NCI-H69 (cell line): ENCODE measurements around the gene PLAU.
"Not testable (repeated sequence)": the region's sequence is repeated elsewhere in the genome, so short reads cannot be mapped to it uniquely, and the experiment has no call there.

ENCODE experiments used
- DNase-seq: peaks from one replicate; lab custom pipeline; 2025; lab: John Stamatoyannopoulos, UW

Gene PLAU

GRCh38 chr10:73898730-73899410, 12.1 kb upstream of the PLAU start:
- DNase-seq: no peak

GRCh38 chr10:73899423-73899822, 11.5 kb upstream of the PLAU start:
- DNase-seq: no peak

- no peak for DNase-seq
Observed at GRCh38 chr10:73900064-73900463, 10.9 kb upstream of the PLAU start.

- no peak for DNase-seq
Observed at GRCh38 chr10:73901261-73901660, 9.7 kb upstream of the PLAU start.

- no peak for DNase-seq
Observed at GRCh38 chr10:73902351-73902750, 8.6 kb upstream of the PLAU start.

GRCh38 chr10:73905256-73906020, 5.5 kb upstream of the PLAU start:
- peak; percentile 69 for DNase-seq

- peak; percentile 57 for DNase-seq
Observed at GRCh38 chr10:73906524-73907447, 4.1 kb upstream of the PLAU start.

- DNase-seq: peak; percentile 3
Observed at GRCh38 chr10:73907841-73908517, 3.0 kb upstream of the PLAU start.

- peak; percentile 43 for DNase-seq
Observed at GRCh38 chr10:73908853-73909539, 1.9 kb upstream of the PLAU start.

- no peak for DNase-seq
Observed at GRCh38 chr10:73909540-73910115, 1.3 kb upstream of the PLAU start.

GRCh38 chr10:73910401-73910763, 550 bp upstream of the PLAU start:
- DNase-seq: no peak

GRCh38 chr10:73911553-73912004, 647 bp downstream of the PLAU start:
- DNase-seq: no peak

- no peak for DNase-seq
Observed at GRCh38 chr10:73914036-73914435, 3.1 kb downstream of the PLAU start.

GRCh38 chr10:73915206-73915851, 4.4 kb downstream of the PLAU start:
- DNase-seq: no peak

GRCh38 chr10:73916761-73917470, 6.0 kb downstream of the PLAU start:
- no peak for DNase-seq

GRCh38 chr10:73917566-73918305, 6.8 kb downstream of the PLAU start:
- DNase-seq: no peak

GRCh38 chr10:73919481-73919880, 8.5 kb downstream of the PLAU start:
- not testable (repeated sequence) for DNase-seq

- DNase-seq: peak; percentile 51
Observed at GRCh38 chr10:73920089-73920488, 9.2 kb downstream of the PLAU start.
